ENCODE measurements around the gene CHI3L1. TPM values are rescaled to one million over a fixed set of nuclear protein-coding genes. Genes with fewer than 3 reads are reported as not detected.

Gene CHI3L1
- total RNA-seq, 1 experiment from 2014 or later, result not detected

GRCh38 chr1:203180611-203181330, 5.7 kb downstream of the CHI3L1 start:
- DNase-seq, result no peak
- Histone ChIP-seq H3K27me3 (no peaks in the 10 kb centered on the region), H3K4me1 (peaks cover 34% of the 10 kb centered on the region), H3K27ac (no peak overlapping the region), H3K4me3 (no peak overlapping the region), H3K9me3 (replicated peaks) (no peaks in the 10 kb centered on the region), H3K36me3 (no peaks in the 10 kb centered on the region)

- Histone ChIP-seq H3K27ac (no peak overlapping the region), H3K27me3 (no peaks in the 10 kb centered on the region), H3K4me1 (peaks cover 45% of the 10 kb centered on the region), H3K4me3 (no peak overlapping the region), H3K9me3 (replicated peaks) (no peaks in the 10 kb centered on the region), H3K36me3 (no peaks in the 10 kb centered on the region)
- no peak for DNase-seq
Observed at GRCh38 chr1:203179667-203180005, 6.9 kb downstream of the CHI3L1 start.

GRCh38 chr1:203178821-203179666, 7.5 kb downstream of the CHI3L1 start:
- no peaks in the 10 kb centered on the region for H3K36me3 ChIP-seq
- H3K4me3 ChIP-seq, result no peak overlapping the region
- H3K9me3 ChIP-seq (replicated peaks), result no peaks in the 10 kb centered on the region
- no peaks in the 10 kb centered on the region for H3K27me3 ChIP-seq
- no peak for DNase-seq
- peaks cover 51% of the 10 kb centered on the region for H3K4me1 ChIP-seq
- peak overlapping the region; percentile 55; the same call in 1 of the 2 replicates for H3K27ac ChIP-seq

GRCh38 chr1:203178083-203178482, 8.4 kb downstream of the CHI3L1 start:
- DNase-seq, result peak; percentile 48 to 60
- Histone ChIP-seq H3K27me3 (no peaks in the 10 kb centered on the region), H3K27ac (peak overlapping the region; percentile 55), H3K36me3 (no peaks in the 10 kb centered on the region), H3K4me1 (peaks cover 61% of the 10 kb centered on the region), H3K9me3 (replicated peaks) (no peaks in the 10 kb centered on the region), H3K4me3 (no peak overlapping the region)

GRCh38 chr1:203177470-203178039, 8.9 kb downstream of the CHI3L1 start:
- no peaks in the 10 kb centered on the region for H3K27me3 ChIP-seq
- H3K4me3 ChIP-seq, result no peak overlapping the region
- H3K27ac ChIP-seq, result peak overlapping the region; percentile 55
- no peaks in the 10 kb centered on the region for H3K36me3 ChIP-seq
- H3K9me3 ChIP-seq (replicated peaks), result no peaks in the 10 kb centered on the region
- peak; percentile 61 to 65 for DNase-seq
- peaks cover 66% of the 10 kb centered on the region for H3K4me1 ChIP-seq

GRCh38 chr1:203177036-203177405, 9.5 kb downstream of the CHI3L1 start:
- no peaks in the 10 kb centered on the region for H3K27me3 ChIP-seq
- no peak overlapping the region for H3K4me3 ChIP-seq
- H3K9me3 ChIP-seq (replicated peaks), result no peaks in the 10 kb centered on the region
- H3K36me3 ChIP-seq, result no peaks in the 10 kb centered on the region
- peaks cover 70% of the 10 kb centered on the region for H3K4me1 ChIP-seq
- peak in 1 of 2 experiments; percentile 40 for DNase-seq
- peak overlapping the region; percentile 55; the same call in 1 of the 2 replicates for H3K27ac ChIP-seq

GRCh38 chr1:203176273-203177035, 10.1 kb downstream of the CHI3L1 start:
- no peak for DNase-seq
- Histone ChIP-seq H3K36me3 (no peaks in the 10 kb centered on the region), H3K4me1 (peaks cover 75% of the 10 kb centered on the region), H3K4me3 (no peak overlapping the region), H3K9me3 (replicated peaks) (no peaks in the 10 kb centered on the region), H3K27ac (peak overlapping the region; percentile 55; the same call in 1 of the 2 replicates), H3K27me3 (no peaks in the 10 kb centered on the region)

- no peak for DNase-seq
- no peak overlapping the region for H3K4me3 ChIP-seq
- peaks cover 4% of the 10 kb centered on the region; the same call in 1 of the 2 replicates for H3K36me3 ChIP-seq
- H3K27ac ChIP-seq, result no peak overlapping the region
- H3K4me1 ChIP-seq, result peaks cover 75% of the 10 kb centered on the region
- H3K9me3 ChIP-seq (replicated peaks), result no peaks in the 10 kb centered on the region
- no peaks in the 10 kb centered on the region for H3K27me3 ChIP-seq
Observed at GRCh38 chr1:203175827-203176241, 10.7 kb downstream of the CHI3L1 start.

GRCh38 chr1:203175237-203175826, 11.2 kb downstream of the CHI3L1 start, which contains the start of gene MYBPH:
TSS of gene MYBPH (minus strand) at chr1:203175826. CDS start at chr1:203175755, 71 bp downstream.
- DNase-seq, result no peak
- Histone ChIP-seq H3K4me3 (no peak within 1 kb of the TSS), H3K4me1 (peaks cover 75% of the 10 kb centered on the region), H3K36me3 (peaks cover 6% of the 10 kb centered on the region; the same call in 1 of the 2 replicates), H3K27me3 (no peaks in the 10 kb centered on the region), H3K9me3 (replicated peaks) (no peaks in the 10 kb centered on the region), H3K27ac (peak within 1 kb of the TSS; percentile 82; the same call in 1 of the 2 replicates)

- H3K27ac ChIP-seq, result peak overlapping the region; percentile 82; the same call in 1 of the 2 replicates
- no peaks in the 10 kb centered on the region for H3K27me3 ChIP-seq
- no peak overlapping the region for H3K4me3 ChIP-seq
- H3K4me1 ChIP-seq, result peaks cover 75% of the 10 kb centered on the region
- no peaks in the 10 kb centered on the region for H3K9me3 ChIP-seq (replicated peaks)
- H3K36me3 ChIP-seq, result peaks cover 10% of the 10 kb centered on the region; the same call in 1 of the 2 replicates
- DNase-seq, result no peak
Observed at GRCh38 chr1:203174324-203174985, 12.0 kb downstream of the CHI3L1 start.

- H3K4me3 ChIP-seq, result no peak overlapping the region
- H3K4me1 ChIP-seq, result peaks cover 69% of the 10 kb centered on the region
- no peaks in the 10 kb centered on the region for H3K9me3 ChIP-seq (replicated peaks)
- H3K36me3 ChIP-seq, result peaks cover 10% of the 10 kb centered on the region; the same call in 1 of the 2 replicates
- H3K27me3 ChIP-seq, result no peaks in the 10 kb centered on the region
- peak overlapping the region; percentile 82 for H3K27ac ChIP-seq
- peak; percentile 96 to 97 for DNase-seq
Observed at GRCh38 chr1:203173566-203173965, 12.9 kb downstream of the CHI3L1 start.

- H3K4me1 ChIP-seq, result peaks cover 64% of the 10 kb centered on the region
- no peak for DNase-seq
- peaks cover 11% of the 10 kb centered on the region for H3K36me3 ChIP-seq
Observed at GRCh38 chr1:203173011-203173555, 13.4 kb downstream of the CHI3L1 start.

More at GRCh38 chr1:203173011-203173555, 13.4 kb downstream of the CHI3L1 start:
- H3K4me3 ChIP-seq, result no peak overlapping the region
- no peaks in the 10 kb centered on the region for H3K27me3 ChIP-seq
- no peaks in the 10 kb centered on the region for H3K9me3 ChIP-seq (replicated peaks)
- peak overlapping the region; percentile 82 for H3K27ac ChIP-seq
